HEK293 (cell line): Measurements from ENCODE around the gene PPARGC1A.

Experiments
- ATF2 ChIP-seq: fragments of 450-650 bp; formaldehyde crosslinking; IDR thresholded peaks from 2 replicates; pipeline ENCODE4 v1.5.1; 2016; ENCODE audit warnings: missing biosample characterization, missing genetic modification characterization, low read depth
- CTCF ChIP-seq: fragments of 450-650 bp; formaldehyde crosslinking; IDR thresholded peaks from 2 replicates; pipeline ENCODE4 v1.5.1; 2016; ENCODE audit warnings: missing biosample characterization, missing genetic modification characterization
- REST ChIP-seq: fragments of 450-650 bp; formaldehyde crosslinking; IDR thresholded peaks from 2 replicates; pipeline ENCODE4 v1.5.1; 2016; ENCODE audit warnings: missing biosample characterization, missing genetic modification characterization
- SCRT1 ChIP-seq: fragments of 450-650 bp; formaldehyde crosslinking; IDR thresholded peaks from 2 replicates; pipeline ENCODE4 v1.5.1; 2016; ENCODE audit warnings: missing biosample characterization, missing genetic modification characterization, borderline replicate concordance
- ZNF175 ChIP-seq: fragments of 450-650 bp; formaldehyde crosslinking; IDR thresholded peaks from 2 replicates; pipeline ENCODE4 v1.5.1; 2016; ENCODE audit warnings: missing biosample characterization, missing genetic modification characterization
- ZNF18 ChIP-seq: fragments of 450-650 bp; formaldehyde crosslinking; IDR thresholded peaks from 2 replicates; pipeline ENCODE4 v1.5.1; 2016; ENCODE audit warnings: missing biosample characterization, missing genetic modification characterization
- ZNF335 ChIP-seq: fragments of 450-650 bp; formaldehyde crosslinking; conservative IDR thresholded peaks from 2 replicates; pipeline ENCODE4 v1.5.1; 2016; ENCODE audit warnings: missing biosample characterization, missing genetic modification characterization
- ZNF561 ChIP-seq: fragments of 450-650 bp; IDR thresholded peaks from 2 replicates; pipeline ENCODE4 v1.5.1; 2018; ENCODE audit warnings: missing biosample characterization, missing genetic modification characterization, borderline replicate concordance
- ZSCAN16 ChIP-seq: fragments of 450-650 bp; formaldehyde crosslinking; IDR thresholded peaks from 2 replicates; pipeline ENCODE4 v1.5.1; 2016; ENCODE audit warnings: missing biosample characterization, missing genetic modification characterization

GRCh38 chr4:23844961-23845360 lies 44.9 kb downstream of the PPARGC1A start:
- TF ChIP-seq ATF2 (tag by site-specific recombination): no peak
- no peak for TF ChIP-seq ZNF335 (tag by site-specific recombination)
- no peak for TF ChIP-seq SCRT1 (tag by site-specific recombination)
- no peak for TF ChIP-seq CTCF (tag by site-specific recombination)
- no peak for TF ChIP-seq ZNF561 (tag by site-specific recombination)
- TF ChIP-seq ZNF18 (tag by site-specific recombination): no peak
- no peak for TF ChIP-seq REST (tag by site-specific recombination)
- no peak for TF ChIP-seq ZNF175 (tag by site-specific recombination)
- TF ChIP-seq ZSCAN16 (tag by site-specific recombination): no peak
